HL-60 (cell line): ENCODE measurements around the gene UBE2D3.

ENCODE experiments used
- CTCF ChIP-seq: IDR thresholded peaks from one replicate; pipeline ENCODE4 v1.5.1; 2011; ENCODE audit warnings: low read length, control low read depth, inconsistent platforms; ENCODE audit not compliant: insufficient read depth
- GABPA ChIP-seq: IDR thresholded peaks from 2 replicates; pipeline ENCODE4 v1.6.1; 2012; ENCODE audit warnings: low read depth
- POLR2AphosphoS5 ChIP-seq: IDR thresholded peaks from 2 replicates; pipeline ENCODE4 v1.6.1; 2012; ENCODE audit warnings: low read depth
- SPI1 ChIP-seq: IDR thresholded peaks from 2 replicates; pipeline ENCODE4 v1.6.1; 2012; ENCODE audit warnings: low read depth, mild to moderate bottlenecking, borderline replicate concordance

DNA sequence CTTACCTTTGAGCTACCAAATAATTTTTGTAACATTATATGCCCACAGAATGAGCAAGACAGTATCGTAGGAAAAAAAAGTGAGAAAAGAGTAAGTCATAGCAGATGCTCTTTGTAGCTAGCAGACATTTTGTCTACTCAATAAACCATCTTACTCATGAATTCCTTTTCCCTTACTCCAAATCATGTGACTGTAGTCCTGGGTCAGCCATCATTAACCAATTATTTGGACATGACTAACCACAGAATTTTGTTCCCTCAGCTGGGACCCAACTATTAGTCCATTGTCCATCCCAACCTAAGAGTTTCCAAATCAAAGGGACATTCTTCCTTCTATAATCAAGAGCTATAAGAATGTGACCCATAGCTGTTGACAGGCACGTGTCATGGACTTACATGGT, 11.4 kb downstream of the UBE2D3 start:
- TF ChIP-seq GABPA (no peak), POLR2AphosphoS5 (no peak), CTCF (no peak), SPI1 (no peak)
